IPS-18c (cell line): ENCODE results near the gene CDO1.
"Not testable (repeated sequence)": the region's sequence is repeated elsewhere in the genome, so short reads cannot be mapped to it uniquely, and the experiment has no call there.

Experiments
- H3K4me3 ChIP-seq: 2 replicates; pipeline ENCODE4 v1.7.0; 2013; ENCODE audit warnings: low read depth, mild to moderate bottlenecking, low read length, moderate library complexity; ENCODE audit not compliant: insufficient read depth
- H3K9me3 ChIP-seq: one replicate; pipeline ENCODE4 v1.6.1; 2013; ENCODE audit warnings: mild to moderate bottlenecking, low read length, moderate library complexity; ENCODE audit not compliant: control insufficient read depth, insufficient read depth

The CDO1 gene

DNA sequence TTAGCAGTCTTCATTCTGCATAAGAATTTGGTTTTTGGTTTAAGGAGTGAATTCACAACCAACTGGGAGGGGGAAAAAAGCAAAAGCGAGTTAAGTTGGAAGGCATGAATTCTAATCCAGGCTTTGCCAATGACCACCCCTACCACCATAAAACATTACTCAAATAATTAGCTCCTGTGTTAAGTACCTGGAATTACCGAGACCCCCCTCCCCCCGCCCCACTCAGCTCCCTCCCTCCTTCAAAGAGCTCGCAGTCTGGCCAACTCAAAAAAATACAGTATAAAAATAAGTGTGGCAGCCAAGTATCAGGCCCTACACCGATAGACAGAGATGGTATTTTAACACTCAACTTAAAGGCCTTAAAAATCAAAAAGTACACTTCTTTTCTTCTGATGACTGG, 24.4 kb upstream of the CDO1 start:
- H3K9me3 ChIP-seq: no peaks in the 10 kb centered on the region
- peak overlapping the region; percentile 81 for H3K4me3 ChIP-seq

DNA sequence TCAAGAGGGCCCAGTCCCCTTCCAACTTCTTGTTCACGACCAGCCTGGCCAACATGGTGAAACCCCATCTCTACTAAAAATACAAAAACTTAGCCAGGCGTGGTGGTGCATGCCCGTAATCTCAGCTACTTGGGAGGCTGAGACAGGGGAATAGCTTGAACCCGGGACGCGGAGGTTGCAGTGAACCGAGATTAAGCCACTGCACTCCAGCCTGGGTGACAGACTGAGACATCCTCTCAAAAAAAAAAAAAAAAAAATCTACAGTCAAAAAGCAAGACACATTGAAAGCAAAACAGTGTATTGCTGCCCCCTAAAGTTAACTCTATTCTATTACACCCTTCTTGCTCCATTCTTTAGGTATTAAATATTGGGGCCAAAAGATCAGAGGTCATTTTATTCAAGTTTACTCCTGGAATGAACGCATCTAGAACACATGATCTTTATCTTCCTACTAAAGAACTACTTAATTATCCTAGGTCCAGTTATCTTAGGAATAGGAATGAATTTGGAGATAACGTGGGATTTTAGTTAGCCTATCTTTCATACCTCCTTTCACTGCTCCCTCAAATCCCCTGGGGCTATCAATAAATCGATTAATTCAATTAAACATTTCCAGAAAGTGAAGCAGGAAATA, 22.5 kb upstream of the CDO1 start:
- Histone ChIP-seq H3K9me3 (no peaks in the 10 kb centered on the region), H3K4me3 (no peak overlapping the region)

DNA sequence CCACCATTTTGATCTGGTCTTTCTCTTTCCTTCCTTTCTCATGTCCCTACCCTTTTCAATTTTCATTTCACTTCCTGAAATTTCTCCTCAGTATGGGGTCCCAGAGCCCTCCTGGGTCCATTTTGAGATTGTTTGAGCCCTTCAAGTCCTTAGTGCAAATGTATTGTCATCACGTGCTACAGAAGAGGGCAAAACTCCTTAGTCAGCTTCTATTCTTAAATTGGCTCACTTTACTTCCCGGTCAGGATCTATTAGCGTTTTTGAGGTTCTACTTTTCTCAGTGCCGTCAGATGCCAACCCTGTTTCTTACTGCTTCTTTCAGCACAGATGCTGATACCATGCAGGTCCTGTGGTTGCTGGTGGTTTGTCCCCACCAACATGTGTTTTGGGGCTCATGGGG, 19.0 kb upstream of the CDO1 start:
- no peak overlapping the region for H3K4me3 ChIP-seq
- no peaks in the 10 kb centered on the region for H3K9me3 ChIP-seq

DNA sequence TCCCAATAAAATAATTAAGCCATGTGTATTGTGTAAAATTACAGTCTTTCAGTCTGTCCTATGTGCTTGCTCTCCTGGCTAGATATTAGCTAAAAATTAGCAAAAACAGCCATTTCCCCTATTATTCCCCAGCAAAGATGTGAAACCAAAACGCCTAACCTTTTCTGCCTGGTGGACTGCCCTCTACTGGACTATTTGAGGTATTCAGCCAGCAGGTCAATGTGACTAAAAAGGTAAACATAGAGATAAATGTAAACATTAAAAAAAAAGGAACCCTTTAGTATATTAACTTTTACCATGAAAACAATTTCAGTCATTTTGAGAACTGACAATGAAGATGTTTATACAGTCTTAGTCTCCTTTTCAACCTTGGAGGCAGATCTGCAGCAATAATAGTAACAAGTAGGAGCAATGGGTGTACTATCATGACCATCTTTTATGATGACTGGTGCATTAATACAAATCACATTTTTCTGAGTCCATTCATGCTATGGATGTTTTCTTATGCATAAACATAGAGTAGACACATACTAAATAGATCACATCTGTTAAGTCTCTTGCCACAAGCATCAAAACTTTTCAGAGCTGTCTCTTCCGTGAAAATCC, 14.8 kb upstream of the CDO1 start:
- H3K9me3 ChIP-seq: no peaks in the 10 kb centered on the region
- no peak overlapping the region for H3K4me3 ChIP-seq

DNA sequence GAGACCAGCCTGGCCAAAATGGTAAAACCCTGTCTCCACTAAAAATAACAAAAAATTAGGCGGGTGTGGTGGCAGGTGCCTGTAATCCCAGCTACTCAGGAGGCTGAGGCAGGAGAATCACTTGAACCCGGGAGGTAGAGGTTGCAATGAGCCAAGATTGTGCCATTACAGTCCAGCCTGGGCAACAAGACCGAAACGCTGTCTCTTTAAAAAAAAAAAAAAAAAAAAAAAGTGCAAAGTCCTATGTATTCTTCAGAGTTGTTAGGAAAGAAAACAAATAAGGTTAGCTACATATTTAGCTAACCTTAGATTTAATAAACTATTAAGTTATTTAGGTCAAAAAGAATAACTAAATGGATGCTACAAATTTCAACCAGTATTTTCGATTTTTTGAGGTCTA, 13.5 kb upstream of the CDO1 start:
- H3K9me3 ChIP-seq: no peaks in the 10 kb centered on the region

DNA sequence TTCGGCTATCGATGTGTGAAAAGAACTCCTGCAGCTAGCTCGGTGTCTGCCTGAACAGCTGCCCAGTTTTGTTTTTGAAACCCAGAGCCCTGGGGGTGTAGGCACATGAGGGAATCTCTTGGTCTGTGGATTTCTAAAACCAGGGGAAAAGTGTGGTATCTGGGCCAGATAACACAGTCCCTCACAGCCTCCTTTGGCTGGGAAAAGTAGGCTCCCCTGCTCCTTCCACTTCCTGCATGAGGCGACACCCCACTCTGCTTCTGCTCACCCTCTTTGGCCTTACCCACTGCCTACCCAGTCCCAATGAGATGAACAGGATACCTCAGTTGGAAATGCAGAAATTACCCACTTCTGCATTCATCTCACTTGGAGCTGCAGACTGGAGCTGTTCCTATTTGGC, 9.5 kb upstream of the CDO1 start:
- H3K4me3 ChIP-seq: no peak overlapping the region
- no peaks in the 10 kb centered on the region for H3K9me3 ChIP-seq

More for the DNA sequence above, 13.5 kb upstream of the CDO1 start:
- H3K4me3 ChIP-seq: no peak overlapping the region

DNA sequence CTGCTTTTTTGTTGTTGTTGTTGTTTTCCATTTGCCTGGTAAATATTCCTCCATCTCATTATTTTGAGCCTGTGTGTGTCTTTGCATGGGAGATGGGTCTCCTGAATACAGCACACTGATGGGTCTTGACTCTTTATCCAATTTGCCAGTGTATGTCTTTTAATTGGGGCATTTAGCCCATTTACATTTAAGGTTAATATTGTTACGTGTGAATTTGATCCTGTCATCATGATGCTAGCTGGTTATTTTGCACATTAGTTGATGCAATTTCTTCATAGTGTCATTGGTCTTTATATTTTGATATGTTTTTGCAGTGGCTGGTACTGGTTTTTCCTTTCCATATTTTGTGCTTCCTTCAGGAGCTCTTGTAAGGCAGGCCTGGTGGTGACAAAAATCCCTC, 8.5 kb upstream of the CDO1 start:
- H3K9me3 ChIP-seq, H3K4me3 ChIP-seq: not testable (repeated sequence)

DNA sequence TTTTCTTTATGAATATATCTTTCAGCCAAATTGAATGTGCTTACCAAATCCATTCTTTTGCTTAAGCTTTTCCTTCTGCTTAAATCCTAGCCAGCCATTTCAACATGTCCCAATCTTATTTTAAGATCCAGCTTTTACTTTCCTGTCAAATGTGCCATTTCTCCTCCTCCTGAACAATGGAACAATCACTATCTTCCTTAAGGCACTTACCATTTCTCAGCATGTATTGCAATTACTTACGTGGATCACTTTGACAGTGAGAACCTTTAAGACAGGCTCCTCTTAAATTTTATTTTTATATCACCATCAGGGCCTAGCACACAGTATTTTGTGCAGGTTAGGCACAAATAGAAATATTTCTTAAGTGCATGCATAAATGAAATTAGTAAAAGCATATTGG, 4.4 kb upstream of the CDO1 start:
- Histone ChIP-seq H3K9me3 (no peaks in the 10 kb centered on the region), H3K4me3 (no peak overlapping the region)

DNA sequence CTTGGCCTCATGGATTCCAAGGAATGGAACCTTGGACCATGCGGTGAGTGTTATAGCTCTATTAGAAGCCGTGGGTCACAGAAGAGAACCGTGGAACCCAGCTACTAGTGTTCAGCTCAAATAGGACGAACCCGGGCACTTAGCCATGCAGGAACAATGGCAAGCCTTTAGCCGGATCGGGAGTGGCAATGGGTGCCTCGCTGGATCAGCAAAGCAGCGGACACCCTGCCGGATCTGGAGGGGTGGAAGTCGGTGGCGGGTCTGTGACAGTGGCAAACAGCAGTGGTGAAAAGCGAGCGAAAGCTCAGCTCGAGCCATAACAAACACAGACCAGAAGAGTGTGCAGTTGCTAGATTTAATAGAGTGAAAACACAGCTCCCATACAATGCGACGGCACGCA, 2.4 kb upstream of the CDO1 start:
- Histone ChIP-seq H3K9me3 (no peaks in the 10 kb centered on the region), H3K4me3 (no peak overlapping the region)

DNA sequence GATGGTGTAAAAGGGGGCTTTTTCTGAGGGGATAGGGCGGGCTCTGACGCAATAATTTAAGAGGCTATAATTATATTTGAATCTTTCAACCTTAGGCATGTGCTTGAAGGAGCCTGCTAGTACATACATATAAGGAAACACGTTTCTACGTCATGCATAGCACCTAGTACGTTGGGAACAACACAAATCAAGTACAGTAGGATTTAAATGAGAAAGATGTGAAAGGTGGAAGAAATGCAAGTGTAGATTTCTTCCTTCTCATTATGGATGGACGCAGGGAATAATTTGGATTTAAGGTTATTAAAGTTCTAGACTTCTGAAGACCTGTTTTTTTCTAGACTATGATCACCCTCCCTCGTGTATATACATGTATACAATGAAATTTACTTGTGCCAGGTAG, 927 bp upstream of the CDO1 start:
- no peak overlapping the region for H3K4me3 ChIP-seq
- H3K9me3 ChIP-seq: no peaks in the 10 kb centered on the region

DNA sequence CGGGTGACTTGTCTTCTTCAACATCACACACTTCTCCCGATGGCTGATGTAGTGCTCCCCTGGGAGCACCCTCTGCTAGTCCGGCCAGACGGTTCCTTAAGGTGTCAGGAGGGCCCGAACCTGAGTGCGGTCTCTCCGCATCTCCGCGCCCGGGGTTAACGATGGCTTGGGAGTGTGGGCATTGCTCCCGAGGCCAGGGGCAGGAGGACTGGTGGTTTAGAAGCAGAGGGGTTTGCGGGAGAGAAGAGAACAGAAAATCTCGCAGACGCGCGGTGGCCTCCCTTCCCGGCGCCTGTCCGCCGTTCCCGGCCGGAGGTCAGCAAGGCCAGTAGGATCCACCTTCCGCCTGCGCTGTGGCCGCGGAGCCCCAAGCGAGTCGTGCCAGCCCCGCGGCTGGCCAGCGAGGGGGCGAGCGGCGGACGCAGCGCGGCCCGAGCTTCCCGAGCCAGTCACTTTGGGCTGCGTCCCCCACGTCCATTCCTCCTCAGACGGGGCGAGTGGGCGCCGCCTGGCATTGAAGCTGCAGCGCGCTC, 700 bp downstream of the CDO1 start:
- Histone ChIP-seq H3K4me3 (peak overlapping the region; percentile 91), H3K9me3 (no peaks in the 10 kb centered on the region)

DNA sequence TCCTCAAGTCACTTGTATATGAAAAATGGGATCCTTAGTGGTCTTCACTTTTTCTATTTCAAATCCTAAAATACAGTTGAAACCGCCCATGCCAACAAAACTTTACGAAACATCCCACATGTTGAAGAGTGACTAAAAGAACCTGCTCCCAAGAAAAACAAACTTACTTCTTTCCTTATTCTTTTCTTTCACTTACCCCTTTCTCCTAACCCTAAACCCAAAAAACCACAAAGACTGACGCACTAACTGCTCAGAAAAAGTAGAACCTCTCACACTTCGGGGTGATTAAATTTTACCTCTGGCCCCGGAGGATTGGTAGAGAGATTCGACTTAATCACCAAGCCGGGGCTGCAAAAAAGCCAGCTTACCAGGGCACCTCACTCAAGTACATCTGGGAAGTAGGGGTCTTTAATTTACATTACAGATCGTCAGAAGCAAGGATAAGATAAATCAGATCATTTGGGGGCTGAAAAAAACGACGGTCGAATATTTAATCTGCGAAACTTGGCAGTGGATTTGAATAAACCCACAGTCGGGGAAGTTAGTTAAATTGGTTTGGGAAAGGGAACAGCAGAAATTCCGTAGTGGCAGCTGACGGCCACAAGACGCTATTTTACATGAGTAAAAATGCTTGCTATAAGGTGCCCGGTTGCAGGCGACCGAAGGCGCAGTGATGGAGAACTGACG, 1.3 kb downstream of the CDO1 start:
- Histone ChIP-seq H3K9me3 (no peaks in the 10 kb centered on the region), H3K4me3 (peak overlapping the region; percentile 91)

DNA sequence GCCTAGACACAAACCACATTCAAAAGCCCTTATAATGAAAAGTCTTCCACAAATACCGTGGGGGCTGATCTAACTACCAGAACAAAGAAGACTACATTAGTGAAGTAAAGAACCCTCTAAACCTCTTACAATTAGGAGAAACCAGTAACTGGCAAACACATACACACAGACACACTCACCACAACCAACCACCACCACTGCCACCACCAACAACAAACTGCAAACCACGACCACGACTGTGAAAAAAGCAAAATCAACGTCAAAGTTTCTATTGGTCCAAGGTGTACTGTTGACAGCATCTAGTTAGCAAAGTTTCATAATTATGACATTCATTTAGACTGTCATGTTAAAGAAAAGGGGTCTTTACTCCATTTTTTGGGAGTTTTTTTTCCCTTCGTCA, 2.7 kb downstream of the CDO1 start:
- Histone ChIP-seq H3K9me3 (no peaks in the 10 kb centered on the region), H3K4me3 (no peak overlapping the region)

DNA sequence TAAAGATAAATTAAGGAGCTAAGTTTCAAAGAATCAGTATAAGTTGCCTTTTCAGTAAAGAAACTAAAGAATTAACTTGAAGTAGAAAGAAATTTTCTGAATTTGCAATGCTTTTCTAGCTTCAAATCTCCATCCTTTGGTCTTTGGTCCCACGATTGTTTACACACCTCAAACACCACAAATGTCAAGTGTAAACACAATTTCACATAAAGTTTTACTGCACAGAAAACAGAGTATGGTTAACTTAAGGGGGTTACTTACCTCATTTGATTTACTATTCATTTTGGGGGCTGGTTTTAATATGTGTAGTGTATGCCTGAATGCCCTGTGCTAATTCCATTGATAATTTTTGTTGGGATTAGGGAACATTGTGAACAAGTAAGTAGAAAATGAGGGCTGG, 4.1 kb downstream of the CDO1 start:
- no peak overlapping the region for H3K4me3 ChIP-seq
- H3K9me3 ChIP-seq: no peaks in the 10 kb centered on the region

DNA sequence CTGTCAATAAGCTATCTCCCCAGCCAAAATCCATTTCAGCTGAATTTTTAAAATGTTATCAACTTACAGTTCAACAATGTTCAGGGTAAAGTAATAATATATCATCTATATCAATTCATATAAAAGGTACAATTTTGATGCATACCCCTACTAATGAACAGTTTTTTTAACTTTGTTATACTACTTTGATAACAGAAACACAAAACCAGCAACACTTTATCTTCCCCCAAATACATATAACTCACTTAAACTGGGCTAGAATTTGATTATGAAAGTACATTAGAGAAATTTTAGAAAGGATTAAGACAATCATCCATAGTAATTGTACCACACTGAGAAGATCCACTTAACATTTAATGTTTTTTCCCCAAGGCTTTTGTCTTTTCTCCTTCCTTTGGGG, 5.1 kb downstream of the CDO1 start:
- Histone ChIP-seq H3K9me3 (no peaks in the 10 kb centered on the region), H3K4me3 (no peak overlapping the region)

DNA sequence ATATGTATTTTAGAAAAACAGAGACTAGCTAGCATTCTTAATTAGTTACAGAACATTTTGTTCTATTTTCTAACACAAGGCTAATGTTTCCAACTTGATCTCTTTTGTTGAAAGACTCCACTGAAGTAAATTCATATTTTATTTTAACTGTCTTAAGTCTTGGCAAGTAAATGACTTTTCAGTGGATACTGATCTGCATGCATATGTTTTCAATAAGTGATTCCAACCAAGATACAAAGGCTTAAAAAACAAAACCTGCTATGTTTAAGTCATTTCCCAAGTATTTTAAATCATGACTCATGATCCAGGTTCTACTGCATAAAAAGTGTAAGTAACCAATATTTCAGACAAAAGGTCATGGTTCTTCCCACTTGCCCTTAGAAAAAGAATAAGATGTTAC, 5.7 kb downstream of the CDO1 start:
- Histone ChIP-seq H3K9me3 (no peaks in the 10 kb centered on the region), H3K4me3 (no peak overlapping the region)

DNA sequence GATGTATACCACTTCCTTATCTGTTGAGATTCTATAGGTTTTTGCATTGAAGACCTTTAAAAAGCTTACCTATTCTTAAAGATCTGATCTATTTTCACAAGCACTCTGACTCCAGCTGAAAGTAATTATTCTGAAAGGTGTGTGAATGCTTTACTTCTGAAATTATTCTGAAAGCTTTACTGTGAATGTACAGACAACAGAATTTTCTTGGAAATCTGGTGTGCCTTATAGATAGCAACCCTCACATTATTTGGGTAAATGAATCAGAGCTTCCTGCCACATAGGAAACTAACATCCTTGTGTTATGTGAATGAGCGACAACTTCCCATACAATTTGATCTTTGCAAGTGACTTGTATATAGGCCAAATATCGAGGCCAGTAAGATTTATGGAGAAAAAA, 6.5 kb downstream of the CDO1 start:
- Histone ChIP-seq H3K4me3 (no peak overlapping the region), H3K9me3 (no peaks in the 10 kb centered on the region)

DNA sequence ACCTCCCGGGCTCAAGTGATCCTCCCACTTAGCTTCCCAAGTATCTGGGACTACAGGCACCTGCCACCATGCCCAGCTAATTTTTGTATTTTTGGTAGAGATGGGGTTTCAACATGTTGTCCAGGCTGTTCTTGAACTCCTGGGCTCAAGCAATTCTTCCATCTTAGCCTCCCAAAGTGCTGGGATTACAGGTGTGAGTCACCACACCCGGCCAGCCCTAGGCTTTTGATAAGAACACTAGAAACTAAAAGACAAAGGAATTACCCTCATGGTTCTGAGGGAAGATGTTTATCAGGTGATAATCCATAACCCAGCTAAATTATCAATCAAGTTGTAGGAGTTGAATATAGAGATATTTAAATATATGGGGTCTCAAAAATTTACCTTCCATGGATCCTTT, 8.4 kb downstream of the CDO1 start:
- not testable (repeated sequence) for H3K4me3 ChIP-seq

More for the DNA sequence above, 8.4 kb downstream of the CDO1 start:
- H3K9me3 ChIP-seq: not testable (repeated sequence)
